HepG2 (cell line): ENCODE data around the gene PYY. TPM values are rescaled to one million over a fixed set of nuclear protein-coding genes. Genes with fewer than 3 reads are reported as not detected.

ENCODE experiments used
- ASH2L ChIP-seq: fragments of 300-600, 200-600 bp; sonication (generic); IDR thresholded peaks from 2 replicates; pipeline ENCODE4 v1.7.0; 2017; ENCODE audit warnings: low read depth, mild to moderate bottlenecking, moderate library complexity, mixed read lengths, low read length; ENCODE audit not compliant: insufficient read length
- ELF3 ChIP-seq: IDR thresholded peaks from 2 replicates; pipeline ENCODE4 v1.6.1; 2016; ENCODE audit warnings: missing genetic modification reagents, missing compliant biosample characterization
- RARA ChIP-seq: IDR thresholded peaks from 2 replicates; pipeline ENCODE4 v1.6.1; 2016; ENCODE audit warnings: missing genetic modification reagents, missing compliant biosample characterization
- REST ChIP-seq, 2 experiments: IDR thresholded peaks; 2 replicates each; pipeline ENCODE4 v1.6.1; 2011 to 2012; ENCODE audit warnings: low read length in 2 of 2, borderline replicate concordance in 1 of 2, low read depth in 1 of 2, mild to moderate bottlenecking in 1 of 2, moderate library complexity in 1 of 2
- SIN3A ChIP-seq: IDR thresholded peaks from 2 replicates; pipeline ENCODE4 v1.6.1; 2011; ENCODE audit warnings: low read depth, mild to moderate bottlenecking, control low read depth, low read length, borderline replicate concordance
- ZFP91 ChIP-seq: sonication (generic); formaldehyde crosslinking; IDR thresholded peaks from 2 replicates; pipeline ENCODE4 v1.9.0; 2022; ENCODE audit warnings: missing genetic modification reagents, mild to moderate bottlenecking, borderline replicate concordance
- ZNF414 ChIP-seq: sonication (generic); formaldehyde crosslinking; IDR thresholded peaks from 2 replicates; pipeline ENCODE4 v1.5.0; 2020; ENCODE audit warnings: missing genetic modification reagents
- polyA plus RNA-seq, 8 experiments: library from polyadenylated mRNA; depleted of rRNA in 3 of 8; stranded (reverse) in 7 of 8; unstranded in 1 of 8; fragments of >200 nt; fragmentation: Illumina TruSeq in 4 of 8; extraction: Trizol in 4 of 8; gene quantifications; 2 replicates each; pipeline versions ENCODE4 v1.2.1 to v1.2.3, GENCODE V29; 2011 to 2016; ENCODE audit warnings: low read depth in 4 of 8, missing spikeins in 1 of 8, mixed read lengths in 1 of 8; ENCODE audit not compliant: insufficient read depth in 1 of 8
- total RNA-seq, 5 experiments: library from RNA; depleted of rRNA; stranded (reverse); fragments of >200 nt; fragmentation: Illumina TruSeq; extraction: Trizol; gene quantifications; 2 replicates each; pipeline ENCODE4 v1.2.3, GENCODE V29; 2016; ENCODE audit warnings: low read depth in 1 of 5

Gene PYY
- total and polyA plus RNA-seq, 2 of the 13 experiments (the other 11 are each of a cell fraction or from before 2014, with no cell fraction given): 0.25 TPM; not detected in 1

GRCh38 chr17:43952351-43952723 lies 1.4 kb downstream of the PYY start (continued):
- TF ChIP-seq REST (IDR thresholded peaks at IDR 0.05; ENCODE audit: borderline replicate concordance in 1 of 2, low read depth in 1 of 2, low read length in 2 of 2) (peak; percentile 38 to 86), ELF3 (CRISPR knock-in tag) (no peak), ZNF414 (CRISPR knock-in tag) (no peak), RARA (CRISPR knock-in tag) (no peak), SIN3A (no peak), ASH2L (no peak), ZFP91 (CRISPR knock-in tag) (no peak)
